ENCODE data around the gene SLC35G3. TPM values are rescaled to one million over a fixed set of nuclear protein-coding genes. Genes with fewer than 3 reads are reported as not detected.
"Not testable (repeated sequence)": the region's sequence is repeated elsewhere in the genome, so short reads cannot be mapped to it uniquely, and the experiment has no call there.

Gene SLC35G3
- total RNA-seq, 2 donors from 2014 or later = not detected

DNA sequence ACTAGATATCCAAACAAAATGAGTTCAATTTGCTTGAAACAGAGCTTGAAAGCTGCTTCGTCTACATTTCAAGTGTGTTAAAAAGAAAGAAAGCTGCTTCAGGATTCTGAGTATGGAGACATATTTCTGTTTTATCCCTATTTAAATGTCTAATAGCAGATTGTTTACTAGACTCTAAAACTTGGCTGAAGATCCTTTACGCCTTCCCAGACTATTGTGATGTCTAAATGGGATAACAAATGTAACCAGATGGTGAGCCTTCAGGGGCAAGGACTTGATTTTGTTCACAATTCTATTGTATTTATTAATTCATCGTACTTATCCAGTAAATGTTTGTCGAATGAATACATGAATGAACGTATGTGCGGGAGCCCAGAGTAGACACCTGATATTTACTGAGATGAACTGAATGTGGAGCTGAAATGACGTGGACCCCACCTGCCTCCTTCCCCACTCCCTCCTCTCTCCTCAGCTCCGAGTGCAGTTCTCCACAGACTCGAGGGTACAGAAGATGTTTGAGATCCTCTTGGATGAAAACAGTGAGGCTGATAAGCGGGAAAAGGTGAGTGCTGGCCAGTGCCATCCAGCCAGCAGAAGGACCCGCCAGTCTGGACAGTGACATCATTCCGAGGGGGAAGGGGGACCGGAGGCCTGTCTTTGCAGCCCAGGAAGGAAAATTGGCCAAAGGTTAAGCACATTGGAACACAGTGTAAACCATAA, 41.6 kb downstream of the SLC35G3 start:
- Histone ChIP-seq H3K9me3 (no peaks in the 10 kb centered on the region), H3K27me3 (no peaks in the 10 kb centered on the region), H3K36me3 (replicated peaks in 1 of 2; ENCODE audit: insufficient read depth in 1 of 2, low read depth in 2 of 2) (no peaks in the 10 kb centered on the region), H3K27ac (no peak overlapping the region), H3K4me3 (no peak overlapping the region), H3K4me1 (no peaks in the 10 kb centered on the region)
- DNase-seq = no peak
- 55% methylated on average over 13 of the region's 13 CpGs for WGBS, 2 donors
- ATAC-seq = no peak
- intact Hi-C loops (cut with DNase I) = no loop called here
- TF ChIP-seq, protein P1, sequence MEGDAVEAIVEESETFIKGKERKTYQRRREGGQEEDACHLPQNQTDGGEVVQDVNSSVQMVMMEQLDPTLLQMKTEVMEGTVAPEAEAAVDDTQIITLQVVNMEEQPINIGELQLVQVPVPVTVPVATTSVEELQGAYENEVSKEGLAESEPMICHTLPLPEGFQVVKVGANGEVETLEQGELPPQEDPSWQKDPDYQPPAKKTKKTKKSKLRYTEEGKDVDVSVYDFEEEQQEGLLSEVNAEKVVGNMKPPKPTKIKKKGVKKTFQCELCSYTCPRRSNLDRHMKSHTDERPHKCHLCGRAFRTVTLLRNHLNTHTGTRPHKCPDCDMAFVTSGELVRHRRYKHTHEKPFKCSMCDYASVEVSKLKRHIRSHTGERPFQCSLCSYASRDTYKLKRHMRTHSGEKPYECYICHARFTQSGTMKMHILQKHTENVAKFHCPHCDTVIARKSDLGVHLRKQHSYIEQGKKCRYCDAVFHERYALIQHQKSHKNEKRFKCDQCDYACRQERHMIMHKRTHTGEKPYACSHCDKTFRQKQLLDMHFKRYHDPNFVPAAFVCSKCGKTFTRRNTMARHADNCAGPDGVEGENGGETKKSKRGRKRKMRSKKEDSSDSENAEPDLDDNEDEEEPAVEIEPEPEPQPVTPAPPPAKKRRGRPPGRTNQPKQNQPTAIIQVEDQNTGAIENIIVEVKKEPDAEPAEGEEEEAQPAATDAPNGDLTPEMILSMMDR (IDR thresholded peaks at IDR 0.05) = no peak
- no peak for TF ChIP-seq POLR2A (IDR thresholded peaks at IDR 0.05)

- H3K4me3 ChIP-seq; intact Hi-C loops (cut with DNase I); H3K9me3 ChIP-seq; ATAC-seq; H3K27ac ChIP-seq; H3K36me3 ChIP-seq (replicated peaks in 1 of 2; ENCODE audit: insufficient read depth in 1 of 2, low read depth in 2 of 2); H3K4me1 ChIP-seq; H3K27me3 ChIP-seq; DNase-seq: not testable (repeated sequence)
- 75 to 88% methylated on average over 28 to 29 of the region's 29 CpGs for WGBS, 2 donors
Observed at GRCh38 chr17:35151080-35151479, 43.1 kb downstream of the SLC35G3 start.

DNA sequence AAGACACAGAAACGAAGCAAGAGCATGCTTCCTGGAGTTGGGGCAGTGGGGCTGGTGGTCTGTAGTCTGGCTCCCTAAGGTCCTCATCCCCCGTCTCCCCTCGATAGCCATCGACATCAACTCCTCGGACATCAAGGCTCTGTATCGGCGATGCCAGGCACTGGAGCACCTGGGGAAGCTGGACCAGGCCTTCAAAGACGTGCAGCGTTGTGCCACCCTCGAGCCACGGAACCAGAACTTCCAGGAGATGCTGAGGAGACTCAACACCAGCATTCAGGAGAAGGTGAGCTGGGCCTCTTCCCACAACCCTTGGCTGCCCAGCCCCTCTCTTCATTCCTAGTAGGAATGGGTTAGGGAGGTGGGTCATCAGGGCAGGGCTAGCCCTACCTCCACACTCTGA, 44.3 kb downstream of the SLC35G3 start:
- no peak for TF ChIP-seq POLR2A (IDR thresholded peaks at IDR 0.05)
- TF ChIP-seq, protein P1 (IDR thresholded peaks at IDR 0.05) = no peak
- no peaks in the 10 kb centered on the region for H3K27me3 ChIP-seq
- DNase-seq (no peak), ATAC-seq (no peak)
- WGBS, 2 donors = 75 to 77% methylated on average over 11 of the region's 11 CpGs
- no peaks in the 10 kb centered on the region for H3K9me3 ChIP-seq
- H3K36me3 ChIP-seq (replicated peaks in 1 of 2; ENCODE audit: insufficient read depth in 1 of 2, low read depth in 2 of 2) = no peaks in the 10 kb centered on the region
- intact Hi-C loops (cut with DNase I) = no loop called here
- H3K27ac ChIP-seq = no peak overlapping the region
- H3K4me3 ChIP-seq = no peak overlapping the region
- H3K4me1 ChIP-seq = no peaks in the 10 kb centered on the region

GRCh38 chr17:35148144-35148543, 46.0 kb downstream of the SLC35G3 start:
- H3K4me3 ChIP-seq = no peak overlapping the region
- H3K4me1 ChIP-seq = no peaks in the 10 kb centered on the region
- 47% methylated on average over 9 of the region's 9 CpGs; no CpG with 5 or more reads in 1 of the 2 donors for WGBS, 2 donors
- DNase-seq (no peak), ATAC-seq (no peak)
- intact Hi-C loops (cut with DNase I) = no loop called here
- TF ChIP-seq, protein P1 (IDR thresholded peaks at IDR 0.05) = no peak
- TF ChIP-seq POLR2A (IDR thresholded peaks at IDR 0.05) = no peak
- H3K9me3 ChIP-seq = no peaks in the 10 kb centered on the region
- no peaks in the 10 kb centered on the region for H3K27me3 ChIP-seq
- H3K27ac ChIP-seq = no peak overlapping the region
- no peaks in the 10 kb centered on the region for H3K36me3 ChIP-seq (replicated peaks in 1 of 2; ENCODE audit: insufficient read depth in 1 of 2, low read depth in 2 of 2)

DNA sequence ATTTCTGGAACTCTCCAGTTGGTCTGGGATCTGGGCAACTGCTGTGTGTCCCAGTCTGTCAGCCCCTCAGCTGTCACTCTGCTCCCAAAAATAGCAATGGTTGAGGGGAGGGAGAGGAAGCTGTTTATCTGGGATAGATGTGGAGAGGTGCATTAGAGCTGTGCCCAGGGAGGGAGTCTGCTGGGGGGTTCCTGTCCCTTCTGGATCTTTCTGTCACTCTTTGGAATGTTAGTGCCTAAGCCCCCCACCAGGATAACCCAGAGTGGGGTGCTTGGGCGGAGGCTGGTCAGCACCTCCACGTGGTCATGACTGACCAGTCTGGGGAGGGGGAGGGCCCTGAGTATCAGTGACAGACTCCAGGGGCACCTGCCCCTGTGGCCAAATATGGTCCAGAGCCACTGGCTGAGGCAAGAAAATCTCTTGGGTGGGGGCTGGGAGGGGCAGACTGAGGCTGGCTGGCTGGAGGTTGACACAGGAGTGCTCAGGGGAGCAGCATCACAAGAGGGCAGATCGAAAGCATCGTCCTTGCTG, 46.8 kb downstream of the SLC35G3 start, which contains the start of gene UNC45B:
UNC45B (plus strand) TSS at position 443 of the 531 bp plus-strand sequence. CDS start 447 bp downstream, outside the sequence.
- no peak for DNase-seq
- Histone ChIP-seq H3K9me3 (no peaks in the 10 kb centered on the region), H3K36me3 (replicated peaks in 1 of 2; ENCODE audit: insufficient read depth in 1 of 2, low read depth in 2 of 2) (no peaks in the 10 kb centered on the region), H3K4me3 (no peak within 1 kb of the TSS), H3K27ac (no peak within 1 kb of the TSS), H3K27me3 (no peaks in the 10 kb centered on the region), H3K4me1 (no peaks in the 10 kb centered on the region)
- WGBS, 2 donors = 57 to 78% methylated on average over 2 to 3 of the region's 4 CpGs
- no peak for TF ChIP-seq POLR2A (IDR thresholded peaks at IDR 0.05)
- TF ChIP-seq, protein P1 (IDR thresholded peaks at IDR 0.05) = no peak
- intact Hi-C loops (cut with DNase I) = no loop called here
- no peak for ATAC-seq

All from body of pancreas (tissue), 4 donors.